Panc1 (cell line): ENCODE data around the gene MRM1.

Source experiments
- POLR2AphosphoS5 ChIP-seq: IDR thresholded peaks from 2 replicates; pipeline ENCODE4 v1.6.1; 2012; ENCODE audit warnings: mild to moderate bottlenecking, low read depth, low read length, moderate library complexity
- SIN3A ChIP-seq: IDR thresholded peaks from 2 replicates; pipeline ENCODE4 v1.6.1; 2012; ENCODE audit warnings: low read depth, mild to moderate bottlenecking, low read length, moderate library complexity, borderline replicate concordance; ENCODE audit not compliant: insufficient read depth
- TCF7L2 ChIP-seq: IDR thresholded peaks from 2 replicates; pipeline ENCODE4 v1.6.1; 2011; ENCODE audit warnings: mild to moderate bottlenecking, low read depth, low read length, inconsistent platforms
- TF ChIP-seq, protein P1 (sequence below): fragments of 450-650 bp; IDR thresholded peaks from 2 replicates; pipeline ENCODE4 v1.5.1; 2017; ENCODE audit warnings: mild to moderate bottlenecking
- TF ChIP-seq, protein P2 (sequence below), 2 experiments: IDR thresholded peaks; 2 replicates each; pipeline ENCODE4 v1.6.1; 2011 to 2012; ENCODE audit warnings: low read depth in 2 of 2, control low read depth in 1 of 2, low read length in 1 of 2, mild to moderate bottlenecking in 1 of 2, moderate library complexity in 1 of 2; ENCODE audit not compliant: insufficient read depth in 1 of 2

DNA sequence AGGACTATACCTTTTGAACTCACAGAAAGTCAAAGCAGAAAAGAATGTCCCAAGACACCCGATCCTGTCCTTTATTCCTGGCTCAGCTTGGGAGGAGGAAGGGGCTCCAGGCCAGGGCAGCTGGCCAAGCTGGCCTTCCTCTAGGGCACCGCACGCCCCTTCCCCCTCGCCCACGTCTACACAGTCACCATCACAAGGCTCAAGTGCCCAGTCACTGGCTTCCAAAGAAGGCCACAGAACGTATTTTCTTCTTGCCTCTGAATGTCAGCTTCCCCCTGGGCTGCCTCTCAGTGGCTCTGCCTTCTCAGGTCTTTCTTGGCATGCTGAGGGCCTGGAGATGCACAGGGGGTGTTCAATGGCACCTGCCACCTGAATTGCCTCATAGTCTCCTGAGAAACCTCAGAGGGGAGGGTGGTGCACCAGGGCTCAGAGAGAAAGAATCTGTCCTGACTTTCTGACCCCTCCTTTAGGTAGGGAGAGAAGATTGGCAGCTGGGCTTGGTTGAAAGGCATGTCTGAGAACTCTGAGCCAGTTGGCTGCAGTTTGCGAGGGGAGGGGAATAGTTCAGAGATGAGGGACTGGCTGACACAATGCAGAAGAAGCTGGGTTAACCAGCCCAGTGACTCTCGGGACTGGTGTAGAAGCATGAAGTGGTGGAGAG lies 7.6 kb upstream of the MRM1 start:
- TF ChIP-seq, protein P1, sequence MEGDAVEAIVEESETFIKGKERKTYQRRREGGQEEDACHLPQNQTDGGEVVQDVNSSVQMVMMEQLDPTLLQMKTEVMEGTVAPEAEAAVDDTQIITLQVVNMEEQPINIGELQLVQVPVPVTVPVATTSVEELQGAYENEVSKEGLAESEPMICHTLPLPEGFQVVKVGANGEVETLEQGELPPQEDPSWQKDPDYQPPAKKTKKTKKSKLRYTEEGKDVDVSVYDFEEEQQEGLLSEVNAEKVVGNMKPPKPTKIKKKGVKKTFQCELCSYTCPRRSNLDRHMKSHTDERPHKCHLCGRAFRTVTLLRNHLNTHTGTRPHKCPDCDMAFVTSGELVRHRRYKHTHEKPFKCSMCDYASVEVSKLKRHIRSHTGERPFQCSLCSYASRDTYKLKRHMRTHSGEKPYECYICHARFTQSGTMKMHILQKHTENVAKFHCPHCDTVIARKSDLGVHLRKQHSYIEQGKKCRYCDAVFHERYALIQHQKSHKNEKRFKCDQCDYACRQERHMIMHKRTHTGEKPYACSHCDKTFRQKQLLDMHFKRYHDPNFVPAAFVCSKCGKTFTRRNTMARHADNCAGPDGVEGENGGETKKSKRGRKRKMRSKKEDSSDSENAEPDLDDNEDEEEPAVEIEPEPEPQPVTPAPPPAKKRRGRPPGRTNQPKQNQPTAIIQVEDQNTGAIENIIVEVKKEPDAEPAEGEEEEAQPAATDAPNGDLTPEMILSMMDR, result no peak
- TF ChIP-seq TCF7L2 (no peak), POLR2AphosphoS5 (no peak), SIN3A (no peak)
- TF ChIP-seq, protein P2, sequence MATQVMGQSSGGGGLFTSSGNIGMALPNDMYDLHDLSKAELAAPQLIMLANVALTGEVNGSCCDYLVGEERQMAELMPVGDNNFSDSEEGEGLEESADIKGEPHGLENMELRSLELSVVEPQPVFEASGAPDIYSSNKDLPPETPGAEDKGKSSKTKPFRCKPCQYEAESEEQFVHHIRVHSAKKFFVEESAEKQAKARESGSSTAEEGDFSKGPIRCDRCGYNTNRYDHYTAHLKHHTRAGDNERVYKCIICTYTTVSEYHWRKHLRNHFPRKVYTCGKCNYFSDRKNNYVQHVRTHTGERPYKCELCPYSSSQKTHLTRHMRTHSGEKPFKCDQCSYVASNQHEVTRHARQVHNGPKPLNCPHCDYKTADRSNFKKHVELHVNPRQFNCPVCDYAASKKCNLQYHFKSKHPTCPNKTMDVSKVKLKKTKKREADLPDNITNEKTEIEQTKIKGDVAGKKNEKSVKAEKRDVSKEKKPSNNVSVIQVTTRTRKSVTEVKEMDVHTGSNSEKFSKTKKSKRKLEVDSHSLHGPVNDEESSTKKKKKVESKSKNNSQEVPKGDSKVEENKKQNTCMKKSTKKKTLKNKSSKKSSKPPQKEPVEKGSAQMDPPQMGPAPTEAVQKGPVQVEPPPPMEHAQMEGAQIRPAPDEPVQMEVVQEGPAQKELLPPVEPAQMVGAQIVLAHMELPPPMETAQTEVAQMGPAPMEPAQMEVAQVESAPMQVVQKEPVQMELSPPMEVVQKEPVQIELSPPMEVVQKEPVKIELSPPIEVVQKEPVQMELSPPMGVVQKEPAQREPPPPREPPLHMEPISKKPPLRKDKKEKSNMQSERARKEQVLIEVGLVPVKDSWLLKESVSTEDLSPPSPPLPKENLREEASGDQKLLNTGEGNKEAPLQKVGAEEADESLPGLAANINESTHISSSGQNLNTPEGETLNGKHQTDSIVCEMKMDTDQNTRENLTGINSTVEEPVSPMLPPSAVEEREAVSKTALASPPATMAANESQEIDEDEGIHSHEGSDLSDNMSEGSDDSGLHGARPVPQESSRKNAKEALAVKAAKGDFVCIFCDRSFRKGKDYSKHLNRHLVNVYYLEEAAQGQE (IDR thresholded peaks at IDR 0.05; ENCODE audit: insufficient read depth in 1 of 2, low read depth in 2 of 2, low read length in 1 of 2), result no peak
